Measurements from ENCODE around the gene TP53RK. TPM values are rescaled to one million over a fixed set of nuclear protein-coding genes. Genes with fewer than 3 reads are reported as not detected.
A peak's percentile ranks its signal among the peaks of the same experiment; 100 is the strongest.

TP53RK gene
- total RNA-seq, 4 donors from 2014 or later = 14.6 to 21.3 (median 18.7) TPM

DNA sequence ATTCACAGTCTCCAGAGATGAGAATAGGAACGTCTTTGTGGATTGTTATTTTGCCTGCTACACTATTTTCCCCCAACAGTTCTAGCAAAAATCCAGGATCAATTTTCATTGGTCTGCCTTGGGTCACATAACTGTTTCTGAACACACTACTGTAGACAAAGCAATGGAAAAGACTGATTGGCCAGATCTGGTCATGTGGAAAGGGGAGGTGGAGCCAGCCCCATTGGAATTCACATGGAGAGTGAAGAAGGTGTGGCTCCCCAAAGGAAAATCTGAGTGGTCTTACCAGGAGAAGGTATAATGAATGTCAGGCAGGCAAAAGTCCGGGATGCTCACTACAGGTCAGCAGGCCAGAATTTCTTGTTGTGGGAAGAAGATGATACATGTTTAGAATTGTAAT, 9.5 kb upstream of the TP53RK start:
- Histone ChIP-seq H3K36me3 (no peaks in the 10 kb centered on the region), H3K27me3 (peaks cover 23% of the 10 kb centered on the region), H3K4me1 (no peaks in the 10 kb centered on the region), H3K4me3 (no peak overlapping the region), H3K9me3 (no peaks in the 10 kb centered on the region), H3K27ac (no peak overlapping the region)
- ATAC-seq = no peak
- no peak for TF ChIP-seq POLR2AphosphoS5 (IDR thresholded peaks at IDR 0.05)
- WGBS, 2 donors (ENCODE audit: low coverage in 1 of 2) = 63 to 88% methylated on average over 2 of the region's 2 CpGs

DNA sequence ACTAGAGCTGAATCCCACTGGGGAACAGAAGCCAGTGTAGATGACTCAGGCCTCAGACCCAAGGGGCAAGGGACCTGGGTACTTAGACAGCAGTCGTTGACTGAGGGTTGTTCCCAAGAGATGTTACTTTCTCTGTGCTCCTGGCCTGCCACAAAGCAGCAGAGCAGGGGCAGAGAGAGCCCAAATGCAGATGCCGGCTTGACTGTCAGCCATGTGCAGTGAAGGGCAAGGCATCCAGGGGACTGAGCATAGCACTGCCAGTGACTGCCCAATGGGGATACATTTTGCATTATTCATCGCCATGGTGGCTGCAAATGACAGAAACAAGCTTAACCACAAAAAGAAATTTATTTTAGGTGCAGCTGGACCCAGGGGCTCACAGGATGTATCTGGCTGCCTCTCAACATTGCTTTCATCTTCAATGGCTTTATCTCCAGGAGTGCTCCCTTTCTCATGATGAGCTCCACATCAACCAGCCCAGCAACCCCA, 7.6 kb upstream of the TP53RK start:
- no peak for ATAC-seq
- Histone ChIP-seq H3K4me3 (no peak overlapping the region), H3K27ac (no peak overlapping the region), H3K4me1 (no peaks in the 10 kb centered on the region), H3K27me3 (peaks cover 17% of the 10 kb centered on the region), H3K9me3 (no peaks in the 10 kb centered on the region), H3K36me3 (no peaks in the 10 kb centered on the region)
- TF ChIP-seq, protein P1, sequence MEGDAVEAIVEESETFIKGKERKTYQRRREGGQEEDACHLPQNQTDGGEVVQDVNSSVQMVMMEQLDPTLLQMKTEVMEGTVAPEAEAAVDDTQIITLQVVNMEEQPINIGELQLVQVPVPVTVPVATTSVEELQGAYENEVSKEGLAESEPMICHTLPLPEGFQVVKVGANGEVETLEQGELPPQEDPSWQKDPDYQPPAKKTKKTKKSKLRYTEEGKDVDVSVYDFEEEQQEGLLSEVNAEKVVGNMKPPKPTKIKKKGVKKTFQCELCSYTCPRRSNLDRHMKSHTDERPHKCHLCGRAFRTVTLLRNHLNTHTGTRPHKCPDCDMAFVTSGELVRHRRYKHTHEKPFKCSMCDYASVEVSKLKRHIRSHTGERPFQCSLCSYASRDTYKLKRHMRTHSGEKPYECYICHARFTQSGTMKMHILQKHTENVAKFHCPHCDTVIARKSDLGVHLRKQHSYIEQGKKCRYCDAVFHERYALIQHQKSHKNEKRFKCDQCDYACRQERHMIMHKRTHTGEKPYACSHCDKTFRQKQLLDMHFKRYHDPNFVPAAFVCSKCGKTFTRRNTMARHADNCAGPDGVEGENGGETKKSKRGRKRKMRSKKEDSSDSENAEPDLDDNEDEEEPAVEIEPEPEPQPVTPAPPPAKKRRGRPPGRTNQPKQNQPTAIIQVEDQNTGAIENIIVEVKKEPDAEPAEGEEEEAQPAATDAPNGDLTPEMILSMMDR (IDR thresholded peaks at IDR 0.05) = no peak
- TF ChIP-seq POLR2AphosphoS5 (IDR thresholded peaks at IDR 0.05) (no peak), EP300 (IDR thresholded peaks at IDR 0.05) (no peak), POLR2A (IDR thresholded peaks at IDR 0.05) (no peak)
- WGBS, 2 donors (ENCODE audit: low coverage in 1 of 2) = 100% methylated on average over 1 of the region's 3 CpGs; no CpG with 5 or more reads in 1 of the 2 donors

DNA sequence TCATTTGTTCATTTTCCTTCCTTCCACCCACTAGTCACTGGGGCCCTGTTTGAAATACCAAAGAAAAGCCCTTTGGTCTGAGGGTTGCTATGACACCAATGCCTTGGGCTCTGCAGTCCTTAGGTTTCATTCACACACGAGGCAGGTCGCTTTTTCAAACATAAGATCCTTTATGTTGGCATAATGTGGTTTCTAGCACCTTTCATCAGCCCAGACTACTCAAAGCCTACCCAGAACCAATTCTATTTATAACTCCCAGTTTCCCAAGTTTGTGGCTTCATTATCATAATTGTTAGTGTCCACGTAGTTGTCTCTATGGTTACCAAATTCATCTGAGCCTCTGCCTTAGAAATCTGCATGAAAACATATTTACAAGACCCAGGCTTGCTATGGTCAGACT, 6.6 kb upstream of the TP53RK start:
- Histone ChIP-seq H3K4me3 (no peak overlapping the region), H3K9me3 (no peaks in the 10 kb centered on the region), H3K27ac (no peak overlapping the region), H3K27me3 (peaks cover 14% of the 10 kb centered on the region), H3K4me1 (no peaks in the 10 kb centered on the region), H3K36me3 (no peaks in the 10 kb centered on the region)
- TF ChIP-seq EP300 (IDR thresholded peaks at IDR 0.05) = no peak
- TF ChIP-seq POLR2AphosphoS5 (IDR thresholded peaks at IDR 0.05) = no peak
- TF ChIP-seq, protein P1 (IDR thresholded peaks at IDR 0.05) = no peak
- TF ChIP-seq POLR2A (IDR thresholded peaks at IDR 0.05) = no peak
- ATAC-seq = no peak
- 44 to 46% methylated on average over 2 to 3 of the region's 3 CpGs for WGBS, 2 donors (ENCODE audit: low coverage in 1 of 2)

DNA sequence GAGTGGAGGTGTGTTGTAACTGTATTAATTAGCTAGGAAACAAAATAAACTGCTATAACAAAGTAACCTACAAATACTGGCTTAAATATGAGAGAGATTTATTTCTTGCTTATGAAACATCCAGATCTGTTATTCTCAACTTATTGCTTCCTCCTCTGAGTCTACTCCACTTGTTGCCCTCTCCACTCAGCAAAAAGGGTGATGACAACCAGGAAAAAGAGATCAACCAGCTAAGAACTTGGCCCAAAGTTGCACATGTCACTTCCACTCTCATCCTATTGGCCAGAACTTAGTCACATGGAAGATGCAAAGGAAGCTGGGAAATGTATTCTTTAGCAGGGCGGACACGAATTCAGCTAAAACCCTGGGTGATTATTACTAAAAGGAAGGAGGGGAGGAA, 5.2 kb upstream of the TP53RK start:
- Histone ChIP-seq H3K36me3 (no peaks in the 10 kb centered on the region), H3K27me3 (no peaks in the 10 kb centered on the region), H3K4me1 (peaks cover 0 to 7% (median 2%) of the 10 kb centered on the region in 3 donors), H3K9me3 (no peaks in the 10 kb centered on the region), H3K4me3 (no peak overlapping the region), H3K27ac (no peak overlapping the region)
- TF ChIP-seq, protein P1 (IDR thresholded peaks at IDR 0.05) = no peak
- TF ChIP-seq POLR2A (IDR thresholded peaks at IDR 0.05) (no peak), EP300 (IDR thresholded peaks at IDR 0.05) (no peak), POLR2AphosphoS5 (IDR thresholded peaks at IDR 0.05) (no peak)
- WGBS, 2 donors (ENCODE audit: low coverage in 1 of 2) = 30 to 40% methylated on average over 1 to 2 of the region's 2 CpGs
- peak; percentile 18 for ATAC-seq

DNA sequence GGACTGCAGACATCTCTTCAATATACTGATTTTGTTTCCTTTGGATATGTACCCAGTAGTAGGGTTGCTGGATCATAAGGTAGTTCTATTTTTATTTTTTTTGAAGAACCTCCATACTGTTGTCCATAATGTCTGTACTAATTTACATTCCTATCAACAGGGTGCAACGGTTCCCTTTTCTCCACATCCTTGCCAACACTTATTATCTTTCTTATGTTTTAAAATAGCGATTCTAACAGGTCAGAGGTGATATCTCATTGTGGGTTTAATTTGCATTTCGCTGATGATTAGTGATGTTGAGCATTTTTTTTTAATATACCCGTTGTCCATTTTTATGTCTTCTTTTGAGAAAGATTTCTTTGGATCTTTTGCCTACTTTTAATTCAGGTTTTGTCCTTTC, 2.0 kb upstream of the TP53RK start:
- Histone ChIP-seq H3K4me3 (no peak overlapping the region), H3K27me3 (no peaks in the 10 kb centered on the region), H3K27ac (no peak overlapping the region), H3K9me3 (no peaks in the 10 kb centered on the region), H3K36me3 (peaks cover 0 to 9% of the 10 kb centered on the region in 2 donors), H3K4me1 (peaks cover 15 to 31% (median 16%) of the 10 kb centered on the region in 3 donors)
- 67 to 73% methylated on average over 1 to 4 of the region's 4 CpGs for WGBS, 2 donors (ENCODE audit: low coverage in 1 of 2)
- no peak for TF ChIP-seq POLR2A (IDR thresholded peaks at IDR 0.05)
- ATAC-seq = no peak

DNA sequence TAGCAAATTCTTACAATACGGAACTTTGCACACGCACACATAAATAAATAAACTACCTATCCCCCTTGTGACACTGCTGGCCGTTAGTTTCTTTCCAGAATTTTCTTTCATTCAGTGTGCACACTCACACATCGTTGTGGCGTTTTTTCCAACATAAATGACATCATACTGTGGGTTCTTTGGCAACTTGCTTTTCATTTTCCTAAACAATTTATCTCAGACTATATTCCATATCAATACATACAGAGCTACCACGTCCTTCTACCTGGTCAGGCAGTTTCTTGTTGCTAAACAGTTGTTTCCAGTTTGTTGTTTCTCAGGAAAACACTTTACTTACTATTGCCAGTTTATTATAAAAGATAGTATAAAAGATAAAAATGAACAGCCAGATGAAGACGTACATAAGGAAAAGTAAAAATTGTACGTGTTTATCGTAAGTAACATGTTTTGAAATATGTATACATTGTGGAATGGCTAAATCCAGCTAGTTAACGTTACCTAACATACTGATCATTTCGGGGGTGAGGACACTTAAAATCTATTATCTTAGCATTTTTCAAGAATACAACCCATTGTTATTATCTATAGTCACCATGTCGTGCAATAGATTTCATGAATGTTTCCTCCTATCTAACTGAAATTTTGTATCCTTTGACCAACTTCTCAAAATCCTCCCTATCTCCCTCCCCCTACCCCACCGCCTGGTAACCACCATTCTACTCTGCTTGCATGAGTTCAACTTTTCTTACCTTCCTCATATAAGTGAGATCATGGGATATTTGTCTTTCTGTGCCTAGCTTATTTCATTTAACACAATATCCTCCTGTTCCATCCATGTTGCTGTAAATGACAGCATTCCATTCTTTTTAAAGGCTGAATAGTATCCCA, 1.2 kb upstream of the TP53RK start:
- Histone ChIP-seq H3K27ac (peak overlapping the region; percentile 90 to 97 (median 97)), H3K4me1 (peaks cover 15 to 37% (median 16%) of the 10 kb centered on the region in 3 donors), H3K27me3 (no peaks in the 10 kb centered on the region), H3K9me3 (no peaks in the 10 kb centered on the region), H3K4me3 (peak overlapping the region; percentile 45 to 83), H3K36me3 (peaks cover 0 to 17% of the 10 kb centered on the region in 2 donors)
- 36 to 45% methylated on average over 13 of the region's 13 CpGs for WGBS, 2 donors (ENCODE audit: low coverage in 1 of 2)
- ATAC-seq = no peak
- TF ChIP-seq POLR2AphosphoS5 (IDR thresholded peaks at IDR 0.05) (no peak), EP300 (IDR thresholded peaks at IDR 0.05) (no peak), POLR2A (IDR thresholded peaks at IDR 0.05) (no peak)
- TF ChIP-seq, protein P1 (IDR thresholded peaks at IDR 0.05) = no peak
